ENCODE data around the gene P2RX1. TPM values are rescaled to one million over a fixed set of nuclear protein-coding genes. Genes with fewer than 3 reads are reported as not detected.
"Not testable (repeated sequence)": the region's sequence is repeated elsewhere in the genome, so short reads cannot be mapped to it uniquely, and the experiment has no call there.

Gene P2RX1
- total and polyA plus RNA-seq, 2 experiments from 2014 or later, result 3.2 to 3.6 TPM

DNA sequence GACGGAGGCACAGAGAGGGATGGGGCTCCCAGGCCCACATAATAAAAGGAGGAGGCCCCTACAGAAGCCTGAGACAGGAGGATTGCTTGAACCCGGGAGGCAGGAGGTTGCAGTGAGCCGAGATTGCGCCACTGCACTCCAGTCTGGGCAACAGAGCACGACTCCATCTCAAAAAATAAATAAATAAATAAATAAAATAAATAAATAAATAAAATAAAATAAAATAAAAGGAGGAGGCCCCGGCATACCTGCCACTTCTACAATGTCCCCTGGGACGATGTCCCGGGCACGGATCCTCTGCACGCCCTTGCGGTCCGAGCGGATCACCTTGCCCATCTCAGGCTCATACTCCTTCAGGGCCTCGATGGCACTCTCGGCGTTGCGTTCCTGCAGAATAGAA is 34.7 kb upstream of the P2RX1 start:
- no peaks in the 10 kb centered on the region for H3K27me3 ChIP-seq
- no peak overlapping the region for H3K4me3 ChIP-seq
- TF ChIP-seq, protein P1, sequence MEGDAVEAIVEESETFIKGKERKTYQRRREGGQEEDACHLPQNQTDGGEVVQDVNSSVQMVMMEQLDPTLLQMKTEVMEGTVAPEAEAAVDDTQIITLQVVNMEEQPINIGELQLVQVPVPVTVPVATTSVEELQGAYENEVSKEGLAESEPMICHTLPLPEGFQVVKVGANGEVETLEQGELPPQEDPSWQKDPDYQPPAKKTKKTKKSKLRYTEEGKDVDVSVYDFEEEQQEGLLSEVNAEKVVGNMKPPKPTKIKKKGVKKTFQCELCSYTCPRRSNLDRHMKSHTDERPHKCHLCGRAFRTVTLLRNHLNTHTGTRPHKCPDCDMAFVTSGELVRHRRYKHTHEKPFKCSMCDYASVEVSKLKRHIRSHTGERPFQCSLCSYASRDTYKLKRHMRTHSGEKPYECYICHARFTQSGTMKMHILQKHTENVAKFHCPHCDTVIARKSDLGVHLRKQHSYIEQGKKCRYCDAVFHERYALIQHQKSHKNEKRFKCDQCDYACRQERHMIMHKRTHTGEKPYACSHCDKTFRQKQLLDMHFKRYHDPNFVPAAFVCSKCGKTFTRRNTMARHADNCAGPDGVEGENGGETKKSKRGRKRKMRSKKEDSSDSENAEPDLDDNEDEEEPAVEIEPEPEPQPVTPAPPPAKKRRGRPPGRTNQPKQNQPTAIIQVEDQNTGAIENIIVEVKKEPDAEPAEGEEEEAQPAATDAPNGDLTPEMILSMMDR (IDR thresholded peaks at IDR 0.05; ENCODE audit: low read depth, low read length), result no peak
- no peak overlapping the region for H3K27ac ChIP-seq
- no peak for DNase-seq (ENCODE audit: low read depth in 1 of 2, low spot score in 1 of 2)
- H3K9me3 ChIP-seq (ENCODE audit: low read depth), result no peaks in the 10 kb centered on the region
- no peaks in the 10 kb centered on the region for H3K36me3 ChIP-seq
- H3K4me1 ChIP-seq (ENCODE audit: low read depth), result no peaks in the 10 kb centered on the region

DNA sequence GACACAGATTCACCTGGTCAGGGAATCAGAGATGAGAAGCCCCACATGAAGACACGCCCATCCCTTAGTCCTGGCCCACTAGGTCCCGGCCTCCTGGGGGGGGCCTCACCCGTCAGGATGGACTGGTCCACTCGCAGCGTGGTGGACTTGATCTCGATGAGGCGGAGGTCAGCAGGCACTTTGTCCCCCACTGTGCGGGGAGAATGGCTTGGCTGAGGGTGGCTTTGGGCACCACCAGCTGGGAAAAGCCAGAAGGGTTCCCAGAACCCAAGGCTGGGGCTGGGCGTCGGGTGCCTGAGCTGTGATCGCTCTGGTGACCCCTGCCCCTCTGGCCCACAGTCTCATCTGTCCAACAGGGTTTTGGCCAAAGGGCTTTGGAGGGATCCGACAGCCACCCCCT is 34.3 kb upstream of the P2RX1 start:
- Histone ChIP-seq H3K4me1 (ENCODE audit: low read depth) (no peaks in the 10 kb centered on the region), H3K27ac (no peak overlapping the region), H3K27me3 (no peaks in the 10 kb centered on the region), H3K36me3 (no peaks in the 10 kb centered on the region), H3K4me3 (no peak overlapping the region), H3K9me3 (ENCODE audit: low read depth) (no peaks in the 10 kb centered on the region)
- TF ChIP-seq, protein P1 (IDR thresholded peaks at IDR 0.05; ENCODE audit: low read depth, low read length), result no peak
- DNase-seq (ENCODE audit: low read depth in 1 of 2, low spot score in 1 of 2), result no peak

DNA sequence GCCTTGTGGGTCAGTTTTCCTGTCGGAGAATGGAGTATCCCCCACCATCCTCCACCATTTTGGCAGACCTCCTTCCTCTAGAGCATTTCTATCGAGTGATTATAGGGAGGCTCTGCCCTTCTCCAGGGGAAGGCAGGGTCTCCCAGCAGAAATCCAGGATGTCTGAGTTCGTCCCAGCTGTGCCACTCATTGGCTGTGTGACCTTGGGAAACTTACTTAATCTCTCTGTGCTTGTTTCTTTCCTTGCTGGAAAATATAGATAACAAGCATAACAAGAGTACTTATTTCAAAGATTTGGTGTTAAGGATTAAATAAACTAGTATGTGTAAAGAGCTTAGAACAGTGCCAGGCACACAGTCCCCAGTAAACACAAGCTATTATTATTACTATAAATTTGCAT is 33.2 kb upstream of the P2RX1 start:
- DNase-seq (ENCODE audit: low read depth in 1 of 2, low spot score in 1 of 2), result no peak
- Histone ChIP-seq H3K36me3 (no peaks in the 10 kb centered on the region), H3K27ac (no peak overlapping the region), H3K9me3 (ENCODE audit: low read depth) (no peaks in the 10 kb centered on the region), H3K4me1 (ENCODE audit: low read depth) (no peaks in the 10 kb centered on the region), H3K27me3 (no peaks in the 10 kb centered on the region), H3K4me3 (no peak overlapping the region)
- TF ChIP-seq, protein P1 (IDR thresholded peaks at IDR 0.05; ENCODE audit: low read depth, low read length), result no peak

DNA sequence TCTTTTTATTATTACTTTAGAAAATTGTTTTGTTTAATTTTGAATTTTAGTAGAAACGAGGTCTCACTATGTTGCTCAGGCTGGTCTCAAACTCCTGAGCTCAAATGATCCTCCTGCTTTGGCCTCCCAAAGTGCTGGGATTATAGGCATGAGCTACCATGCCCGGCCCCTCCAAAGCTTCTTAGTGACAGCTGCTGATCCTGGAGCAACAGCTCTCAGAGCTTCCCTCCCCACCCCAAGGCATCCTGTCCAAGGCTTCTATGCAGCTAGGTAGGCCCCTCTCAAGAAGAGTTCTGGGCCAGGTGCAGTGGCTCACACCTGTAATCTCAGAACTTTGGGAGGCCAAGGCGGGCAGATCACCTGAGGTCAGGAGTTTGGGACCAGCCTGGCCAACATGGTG is 32.3 kb upstream of the P2RX1 start:
- not testable (repeated sequence) for H3K27ac ChIP-seq; H3K4me1 ChIP-seq (ENCODE audit: low read depth); H3K9me3 ChIP-seq (ENCODE audit: low read depth); H3K36me3 ChIP-seq; DNase-seq (ENCODE audit: low read depth in 1 of 2, low spot score in 1 of 2); H3K4me3 ChIP-seq; H3K27me3 ChIP-seq

DNA sequence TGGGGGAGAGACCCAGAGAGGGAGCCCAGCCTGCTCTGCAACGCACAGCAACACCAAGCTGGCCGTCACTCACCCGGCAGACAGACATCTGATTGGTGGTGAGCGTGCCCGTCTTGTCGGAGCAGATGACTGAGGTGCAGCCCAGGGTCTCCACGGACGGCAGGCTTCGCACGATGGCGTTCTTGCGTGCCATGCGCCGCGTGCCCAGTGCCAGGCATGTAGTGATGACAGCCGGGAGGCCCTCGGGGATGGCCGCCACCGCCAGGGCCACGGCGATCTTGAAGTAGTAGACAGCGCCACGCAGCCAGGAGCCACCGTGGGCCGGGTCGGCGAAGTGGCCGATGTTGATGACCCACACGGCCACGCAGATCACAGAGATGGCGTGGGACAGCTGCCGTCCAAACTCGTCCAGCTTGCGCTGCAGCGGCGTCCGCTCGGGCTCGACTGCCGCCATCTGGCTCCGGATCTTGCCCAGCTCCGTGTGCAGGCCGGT is 31.1 kb upstream of the P2RX1 start:
- no peaks in the 10 kb centered on the region for H3K9me3 ChIP-seq (ENCODE audit: low read depth)
- H3K27me3 ChIP-seq, result no peaks in the 10 kb centered on the region
- H3K27ac ChIP-seq, result no peak overlapping the region
- no peaks in the 10 kb centered on the region for H3K36me3 ChIP-seq
- H3K4me1 ChIP-seq (ENCODE audit: low read depth), result no peaks in the 10 kb centered on the region
- DNase-seq (ENCODE audit: low read depth in 1 of 2, low spot score in 1 of 2), result no peak
- TF ChIP-seq, protein P1 (IDR thresholded peaks at IDR 0.05; ENCODE audit: low read depth, low read length), result no peak
- H3K4me3 ChIP-seq, result no peak overlapping the region

DNA sequence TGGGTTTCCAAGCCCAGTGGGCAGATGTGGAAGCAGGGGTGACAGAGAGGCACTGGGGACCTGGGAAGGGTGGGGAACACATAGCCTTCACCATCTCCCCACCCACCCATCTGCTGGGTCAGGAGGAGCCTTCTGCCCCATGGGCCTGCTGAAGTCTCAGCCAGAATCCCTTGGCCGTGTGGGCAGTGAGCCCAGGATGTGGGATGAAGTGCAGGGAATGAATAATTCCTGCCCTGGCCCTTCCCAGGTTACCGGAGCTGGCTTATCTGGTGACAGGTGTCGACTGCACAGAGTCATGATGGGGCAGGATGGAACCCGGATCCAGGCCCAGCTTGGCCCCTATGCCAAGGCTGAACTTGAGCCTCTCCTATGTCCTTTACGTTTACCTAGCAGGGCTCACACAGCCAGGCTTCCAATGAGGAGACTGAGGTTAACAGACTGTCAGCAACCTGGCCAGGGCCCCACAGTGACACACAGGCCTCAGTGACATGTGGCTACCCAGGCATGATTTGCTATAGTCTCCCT is 30.5 kb upstream of the P2RX1 start:
- H3K36me3 ChIP-seq, result no peaks in the 10 kb centered on the region
- no peaks in the 10 kb centered on the region for H3K4me1 ChIP-seq (ENCODE audit: low read depth)
- no peak overlapping the region for H3K27ac ChIP-seq
- H3K27me3 ChIP-seq, result no peaks in the 10 kb centered on the region
- no peaks in the 10 kb centered on the region for H3K9me3 ChIP-seq (ENCODE audit: low read depth)
- DNase-seq (ENCODE audit: low read depth in 1 of 2, low spot score in 1 of 2), result no peak
- no peak overlapping the region for H3K4me3 ChIP-seq
- TF ChIP-seq, protein P1 (IDR thresholded peaks at IDR 0.05; ENCODE audit: low read depth, low read length), result no peak
